SK-MEL-5 (cell line): Measurements from ENCODE around the gene TMC1. TPM values are rescaled to one million over a fixed set of nuclear protein-coding genes. Genes with fewer than 3 reads are reported as not detected.
"Not testable (repeated sequence)": the region's sequence is repeated elsewhere in the genome, so short reads cannot be mapped to it uniquely, and the experiment has no call there.

ENCODE experiments used
- DNase-seq: peaks from one replicate; pipeline ENCODE4 v3.0.0-alpha.2; 2016; ENCODE audit warnings: low read depth, low spot score
- in situ Hi-C: cut with HindIII; loops from 2 replicates; pipeline ENCODE4 v1.10.0; 2016; ENCODE audit warnings: low sequenced_read_pairs, high pct_unique_total_duplicates, low pct_unique_long_range_greater_than_20kb
- total RNA-seq: library from RNA; depleted of rRNA; stranded (reverse); fragments of >200 nt; shearing (Covaris generic); gene quantifications from 2 replicates; pipeline ENCODE4 v1.2.3, GENCODE V29; 2014

Gene TMC1
- total RNA-seq, 1 experiment from 2014 or later = 0.18 TPM

DNA sequence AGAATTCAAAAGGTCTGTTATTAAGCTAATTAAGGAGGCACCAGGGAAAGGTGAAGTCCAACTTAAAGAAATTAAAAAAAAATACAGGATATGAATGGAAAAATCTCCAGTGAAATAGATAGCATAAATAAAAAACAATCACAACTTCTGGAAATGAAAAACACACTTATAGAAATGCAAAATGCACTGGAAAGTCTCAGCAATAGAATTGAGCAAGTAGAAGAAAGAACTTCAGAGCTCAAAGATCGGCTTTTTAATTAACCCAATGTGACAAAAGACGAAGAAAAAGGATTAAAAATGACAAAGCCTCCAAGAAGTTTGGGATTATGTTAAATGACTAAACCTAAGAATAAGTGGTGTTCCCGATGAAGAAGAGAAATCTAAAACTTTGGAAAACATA, 323.6 kb downstream of the TMC1 start:
- in situ Hi-C loops, DNase-seq: not testable (repeated sequence)

DNA sequence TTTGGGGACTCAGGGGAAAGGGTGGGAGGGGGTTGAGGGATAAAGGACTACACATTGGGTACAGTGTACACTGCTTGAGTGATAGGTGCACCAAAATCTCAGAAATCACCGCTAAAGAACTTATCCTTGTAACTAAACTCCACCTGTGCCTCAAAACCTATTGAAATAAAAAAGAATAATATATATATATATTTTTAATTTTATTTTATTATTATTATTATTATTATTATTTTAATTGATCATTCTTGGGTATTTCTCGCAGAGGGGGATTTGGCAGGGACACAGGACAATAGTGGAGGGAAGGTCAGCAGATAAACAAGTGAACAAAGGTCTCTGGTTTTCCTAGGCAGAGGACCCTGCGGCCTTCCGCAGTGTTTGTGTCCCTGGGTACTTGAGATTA, 328.8 kb downstream of the TMC1 start:
- in situ Hi-C loops = loop anchor here (25.0 kb wide), 1 partner anchor 337 kb away; no protein-coding TSS in a partner anchor

DNA sequence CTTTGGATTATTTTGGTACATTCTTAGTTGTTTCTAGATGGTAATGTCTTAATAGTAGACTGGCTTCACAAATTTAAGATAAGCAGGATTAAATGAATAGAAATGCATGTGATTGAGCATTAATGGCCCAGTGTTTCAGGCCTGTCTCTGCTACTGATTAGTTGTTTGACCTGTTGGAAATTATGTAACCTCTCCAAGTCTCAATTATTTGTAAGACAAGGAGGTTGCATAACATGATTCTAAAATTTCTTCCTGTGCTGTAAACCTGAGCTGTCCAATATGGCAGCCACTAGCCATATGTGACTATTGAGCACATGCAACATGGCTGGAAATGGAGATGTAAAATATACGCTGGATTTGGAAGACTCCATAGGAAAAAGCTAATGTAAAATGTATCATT, 333.9 kb downstream of the TMC1 start:
- in situ Hi-C loops = loop anchor here (25.0 kb wide), 1 partner anchor 332 kb away; no protein-coding TSS in a partner anchor
- no peak for DNase-seq

More for the DNA sequence above, 328.8 kb downstream of the TMC1 start:
- DNase-seq = not testable (repeated sequence)

GRCh38 chr9:72855890-72856523, 334.6 kb downstream of the TMC1 start:
- in situ Hi-C loops = loop anchor here (25.0 kb wide), 1 partner anchor 331 kb away; no protein-coding TSS in a partner anchor
- DNase-seq = no peak

- in situ Hi-C loops = loop anchor here (25.0 kb wide), 1 partner anchor 330 kb away; no protein-coding TSS in a partner anchor
- peak; percentile 88 for DNase-seq
Measured at GRCh38 chr9:72856972-72857623, 335.7 kb downstream of the TMC1 start.

GRCh38 chr9:72857624-72857996, 336.2 kb downstream of the TMC1 start:
- DNase-seq = peak; percentile 7
- in situ Hi-C loops = loop anchor here (25.0 kb wide), 1 partner anchor 330 kb away; no protein-coding TSS in a partner anchor

- in situ Hi-C loops = loop anchor here (25.0 kb wide), 1 partner anchor 329 kb away; no protein-coding TSS in a partner anchor
- DNase-seq = peak; percentile 38
Measured at GRCh38 chr9:72858089-72858912, 336.9 kb downstream of the TMC1 start.

GRCh38 chr9:72862788-72863187, 341.4 kb downstream of the TMC1 start:
- in situ Hi-C loops = loop anchor here (25.0 kb wide), 1 partner anchor 325 kb away; no protein-coding TSS in a partner anchor
- not testable (repeated sequence) for DNase-seq

- DNase-seq = no peak
- in situ Hi-C loops = loop anchor here (25.0 kb wide), 1 partner anchor 324 kb away; no protein-coding TSS in a partner anchor
Measured at GRCh38 chr9:72863456-72864094, 342.2 kb downstream of the TMC1 start.

DNA sequence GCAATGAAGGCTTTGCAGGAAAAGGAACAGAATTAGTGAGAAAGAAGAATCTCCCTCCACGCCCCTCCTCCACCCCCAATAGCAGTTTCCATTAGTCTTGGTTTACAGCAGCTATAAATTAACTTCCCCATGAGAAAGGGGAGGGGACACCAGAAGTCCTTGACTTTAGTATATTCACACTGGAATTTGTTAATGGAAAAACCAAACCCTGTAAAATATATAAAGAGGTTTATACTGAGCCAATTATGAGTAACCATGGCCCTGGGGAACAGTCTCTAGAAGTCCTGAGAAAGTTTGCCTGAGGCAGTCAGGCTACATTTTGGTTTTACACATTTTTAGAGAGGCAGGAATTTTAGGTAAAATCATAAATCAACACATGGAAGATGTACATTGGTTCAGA, 342.9 kb downstream of the TMC1 start:
- DNase-seq = no peak
- in situ Hi-C loops = loop anchor here (25.0 kb wide), 1 partner anchor 323 kb away; no protein-coding TSS in a partner anchor

- in situ Hi-C loops = loop anchor here (25.0 kb wide), 1 partner anchor 316 kb away; no protein-coding TSS in a partner anchor
- peak; percentile 60 for DNase-seq
Measured at GRCh38 chr9:72871685-72872084, 350.3 kb downstream of the TMC1 start.

- DNase-seq = peak; percentile 8
- in situ Hi-C loops = loop anchor here (25.0 kb wide), 1 partner anchor 315 kb away; no protein-coding TSS in a partner anchor
Measured at GRCh38 chr9:72872718-72873117, 351.3 kb downstream of the TMC1 start.

GRCh38 chr9:72873456-72873855, 352.0 kb downstream of the TMC1 start:
- in situ Hi-C loops = loop anchor here (25.0 kb wide), 1 partner anchor 314 kb away; no protein-coding TSS in a partner anchor
- DNase-seq = no peak

DNA sequence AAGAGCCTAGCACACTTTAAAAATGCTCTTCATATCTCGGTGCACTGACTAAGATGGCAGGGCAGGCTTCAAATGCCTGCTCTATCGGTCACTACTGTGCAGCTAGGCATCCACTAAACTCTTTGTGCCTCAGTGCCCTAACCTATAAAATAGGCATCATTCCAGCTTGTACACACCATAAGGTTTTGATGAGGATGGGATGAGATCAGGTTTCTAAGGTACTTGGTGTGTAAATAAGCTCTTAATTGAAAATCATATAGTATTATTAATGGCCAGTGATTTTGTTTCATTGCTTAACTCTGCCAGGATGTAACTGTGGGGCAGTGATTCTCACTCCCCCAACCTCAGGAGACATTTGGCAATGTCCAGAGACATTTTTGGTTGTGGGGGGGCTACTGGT, 352.9 kb downstream of the TMC1 start:
- in situ Hi-C loops = loop anchor here (25.0 kb wide), 1 partner anchor 313 kb away; no protein-coding TSS in a partner anchor
- no peak for DNase-seq

DNA sequence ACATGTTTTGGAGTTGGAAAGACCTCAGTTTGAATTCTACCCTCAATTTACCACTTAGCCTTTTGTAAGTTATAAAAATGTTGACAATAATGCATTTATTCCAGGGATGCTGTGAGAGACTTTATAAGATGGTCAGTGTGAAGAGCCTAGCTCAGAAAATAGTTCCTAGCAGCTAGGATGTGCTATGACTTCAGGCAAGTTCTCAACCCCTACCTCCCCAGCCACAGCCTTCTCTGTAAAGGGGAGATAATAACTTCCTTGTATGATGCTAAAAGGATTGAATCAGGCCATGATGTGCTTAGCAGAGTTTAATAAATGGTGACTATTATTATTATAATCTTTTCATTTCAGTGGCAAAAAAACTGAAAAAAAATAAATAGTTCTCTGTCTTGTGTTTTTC, 353.8 kb downstream of the TMC1 start:
- peak; percentile 65 for DNase-seq
- in situ Hi-C loops = no loop called here

DNA sequence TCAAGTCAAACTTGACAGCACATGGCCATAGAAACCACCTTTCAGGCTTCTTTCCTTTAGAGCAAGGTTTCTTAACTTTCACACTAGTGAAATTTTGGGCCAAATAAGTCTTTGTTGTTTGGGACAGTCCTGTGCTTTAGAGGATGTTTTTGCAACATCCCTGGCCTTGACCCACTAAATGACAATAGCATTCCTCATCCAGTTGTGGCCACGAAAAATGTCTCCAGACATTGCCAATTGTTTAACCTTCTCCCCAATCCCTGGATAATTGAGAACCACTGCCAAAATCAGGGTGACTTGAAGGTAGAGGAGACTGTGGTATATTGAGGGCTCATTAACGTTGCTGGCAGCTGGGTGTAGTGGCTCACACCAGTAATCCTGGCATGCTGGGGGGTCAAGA, 359.4 kb downstream of the TMC1 start:
- in situ Hi-C loops = no loop called here
- no peak for DNase-seq

- DNase-seq = no peak
- in situ Hi-C loops = no loop called here
Measured at GRCh38 chr9:72882117-72882775, 360.8 kb downstream of the TMC1 start.
